ENCODE results near the gene SIX2. TPM values are rescaled to one million over a fixed set of nuclear protein-coding genes. Genes with fewer than 3 reads are reported as not detected.

Gene SIX2
- total RNA-seq, 2 experiments from 2014 or later = not detected

DNA sequence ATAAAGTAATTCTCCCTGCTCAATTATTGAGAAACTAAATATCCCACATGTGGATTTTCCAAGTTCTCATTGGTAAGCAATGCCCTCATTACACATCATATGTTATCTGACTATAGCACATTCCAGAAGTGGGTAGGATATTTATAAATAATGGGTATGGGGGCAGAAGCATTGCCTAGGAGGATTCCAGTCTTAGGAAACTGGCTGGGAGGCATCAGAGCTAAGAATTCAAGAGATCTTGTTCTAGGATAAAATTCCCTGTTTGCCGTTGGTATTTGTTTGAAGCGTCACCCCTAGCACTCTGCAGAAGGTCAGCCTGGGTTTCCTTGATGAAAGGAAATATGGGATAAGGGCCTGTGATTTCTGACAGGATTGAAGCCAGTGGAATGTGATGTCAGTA is 20.1 kb downstream of the SIX2 start:
- Histone ChIP-seq H3K27ac (ENCODE audit: low read depth, low read length, poor library complexity, severe bottlenecking) (no peak overlapping the region), H2AFZ (ENCODE audit: low read length) (no peak overlapping the region), H3K79me2 (ENCODE audit: insufficient read depth, low read depth, low read length) (no peaks in the 10 kb centered on the region), H3K36me3 (ENCODE audit: insufficient read depth, low read length) (no peaks in the 10 kb centered on the region; the same call in 1 of the 2 replicates), H3K4me1 (ENCODE audit: insufficient read depth, low read length, poor library complexity, severe bottlenecking) (no peaks in the 10 kb centered on the region), H3K4me3 (ENCODE audit: low read depth, low read length, poor library complexity, severe bottlenecking) (no peak overlapping the region), H3K4me2 (ENCODE audit: low read length) (no peak overlapping the region), H4K20me1 (ENCODE audit: insufficient read depth, low read length) (no peaks in the 10 kb centered on the region), H3K9me2 (ENCODE audit: insufficient read depth, low read length) (no peaks in the 10 kb centered on the region), H3K9me3 (ENCODE audit: low read length) (peaks cover 32% of the 10 kb centered on the region; the same call in 1 of the 2 replicates)
- ChIA-PET POLR2A (no interaction called here), CTCF (ENCODE audit: unreplicated experiment) (no interaction called here)
- TF ChIP-seq, protein P1, sequence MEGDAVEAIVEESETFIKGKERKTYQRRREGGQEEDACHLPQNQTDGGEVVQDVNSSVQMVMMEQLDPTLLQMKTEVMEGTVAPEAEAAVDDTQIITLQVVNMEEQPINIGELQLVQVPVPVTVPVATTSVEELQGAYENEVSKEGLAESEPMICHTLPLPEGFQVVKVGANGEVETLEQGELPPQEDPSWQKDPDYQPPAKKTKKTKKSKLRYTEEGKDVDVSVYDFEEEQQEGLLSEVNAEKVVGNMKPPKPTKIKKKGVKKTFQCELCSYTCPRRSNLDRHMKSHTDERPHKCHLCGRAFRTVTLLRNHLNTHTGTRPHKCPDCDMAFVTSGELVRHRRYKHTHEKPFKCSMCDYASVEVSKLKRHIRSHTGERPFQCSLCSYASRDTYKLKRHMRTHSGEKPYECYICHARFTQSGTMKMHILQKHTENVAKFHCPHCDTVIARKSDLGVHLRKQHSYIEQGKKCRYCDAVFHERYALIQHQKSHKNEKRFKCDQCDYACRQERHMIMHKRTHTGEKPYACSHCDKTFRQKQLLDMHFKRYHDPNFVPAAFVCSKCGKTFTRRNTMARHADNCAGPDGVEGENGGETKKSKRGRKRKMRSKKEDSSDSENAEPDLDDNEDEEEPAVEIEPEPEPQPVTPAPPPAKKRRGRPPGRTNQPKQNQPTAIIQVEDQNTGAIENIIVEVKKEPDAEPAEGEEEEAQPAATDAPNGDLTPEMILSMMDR (conservative IDR thresholded peaks at IDR 0.05; ENCODE audit: low read length) = no peak
- no peak for TF ChIP-seq EZH2phosphoT487 (IDR thresholded peaks at IDR 0.05; ENCODE audit: borderline replicate concordance, low read depth, low read length)
- intact Hi-C loops (cut with micrococcal nuclease; ENCODE audit: unreplicated experiment) = loop anchor here (10.0 kb wide), 1 partner anchor 236 kb away; no protein-coding TSS in a partner anchor
- BruUV-seq (replicated peaks) = no TSS peak
- DNase-seq (ENCODE audit: low spot score) = no peak

DNA sequence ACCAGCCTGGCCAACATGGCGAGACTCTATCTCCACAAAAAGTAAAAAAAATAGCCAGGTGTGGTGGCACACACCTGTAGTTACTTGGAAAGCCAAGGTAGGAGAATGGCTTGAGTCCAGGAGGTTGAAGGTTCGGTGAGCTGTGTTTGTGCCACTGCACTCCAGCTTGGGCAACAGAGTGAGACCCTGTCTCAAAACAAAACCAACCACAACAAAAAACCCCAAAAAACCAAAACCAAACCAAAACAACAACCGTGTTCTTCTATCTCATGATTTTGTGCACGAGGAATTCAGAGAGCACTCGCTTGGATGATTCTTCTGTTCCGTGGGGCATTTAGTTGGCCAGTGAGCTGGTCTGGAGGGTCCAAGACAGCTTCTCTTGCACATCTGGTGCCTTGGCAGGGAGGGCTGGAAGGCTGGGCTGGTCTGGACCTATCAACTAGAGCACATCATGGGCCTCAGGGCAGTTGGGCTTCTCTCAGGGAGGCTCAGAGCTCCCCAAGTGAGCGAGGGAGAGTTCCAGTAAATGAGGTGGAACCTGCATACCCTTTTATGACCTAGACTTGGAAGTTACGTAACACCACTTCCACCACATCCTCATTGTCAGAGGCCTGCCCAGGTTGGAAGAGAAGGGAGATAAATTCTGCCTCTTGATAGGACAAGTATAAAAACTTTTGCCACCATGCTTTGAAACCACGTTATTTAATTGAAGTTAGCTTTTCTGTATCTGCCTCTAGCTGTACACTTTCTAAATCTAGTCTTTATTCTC is 25.2 kb downstream of the SIX2 start:
- H3K36me3 ChIP-seq (ENCODE audit: insufficient read depth, low read length) = no peaks in the 10 kb centered on the region; the same call in 1 of the 2 replicates
- no peak overlapping the region for H3K4me2 ChIP-seq (ENCODE audit: low read length)
- no peak for TF ChIP-seq EZH2phosphoT487 (IDR thresholded peaks at IDR 0.05; ENCODE audit: borderline replicate concordance, low read depth, low read length)
- TF ChIP-seq, protein P1 (conservative IDR thresholded peaks at IDR 0.05; ENCODE audit: low read length) = no peak
- H2AFZ ChIP-seq (ENCODE audit: low read length) = peak overlapping the region; percentile 34; the same call in 1 of the 2 replicates
- no peak overlapping the region for H3K27ac ChIP-seq (ENCODE audit: low read depth, low read length, poor library complexity, severe bottlenecking)
- H3K79me2 ChIP-seq (ENCODE audit: insufficient read depth, low read depth, low read length) = no peaks in the 10 kb centered on the region
- CTCF ChIA-PET (ENCODE audit: unreplicated experiment) = no interaction called here
- POLR2A ChIA-PET = interaction anchor here (0.7 to 1.1 kb wide), 3 partner anchors 12 to 491 kb away, joined by 3 read pairs; no protein-coding TSS in a partner anchor
- no peak overlapping the region for H3K4me3 ChIP-seq (ENCODE audit: low read depth, low read length, poor library complexity, severe bottlenecking)
- no peaks in the 10 kb centered on the region for H4K20me1 ChIP-seq (ENCODE audit: insufficient read depth, low read length)
- intact Hi-C loops (cut with micrococcal nuclease; ENCODE audit: unreplicated experiment) = loop anchor here (5.0 to 10.0 kb wide), 2 partner anchors 241 to 658 kb away; no protein-coding TSS in a partner anchor
- BruUV-seq (replicated peaks) = no TSS peak
- DNase-seq (ENCODE audit: low spot score) = no peak
- no peaks in the 10 kb centered on the region for H3K9me2 ChIP-seq (ENCODE audit: insufficient read depth, low read length)
- H3K4me1 ChIP-seq (ENCODE audit: insufficient read depth, low read length, poor library complexity, severe bottlenecking) = peaks cover 21% of the 10 kb centered on the region
- peaks cover 21% of the 10 kb centered on the region; the same call in 1 of the 2 replicates for H3K9me3 ChIP-seq (ENCODE audit: low read length)
